ENCODE results near the gene IFT27. TPM values are rescaled to one million over a fixed set of nuclear protein-coding genes. Genes with fewer than 3 reads are reported as not detected.

IFT27 gene
- total and polyA plus RNA-seq, 12 donors: 19.6 to 63.6 (median 26.3) TPM

DNA sequence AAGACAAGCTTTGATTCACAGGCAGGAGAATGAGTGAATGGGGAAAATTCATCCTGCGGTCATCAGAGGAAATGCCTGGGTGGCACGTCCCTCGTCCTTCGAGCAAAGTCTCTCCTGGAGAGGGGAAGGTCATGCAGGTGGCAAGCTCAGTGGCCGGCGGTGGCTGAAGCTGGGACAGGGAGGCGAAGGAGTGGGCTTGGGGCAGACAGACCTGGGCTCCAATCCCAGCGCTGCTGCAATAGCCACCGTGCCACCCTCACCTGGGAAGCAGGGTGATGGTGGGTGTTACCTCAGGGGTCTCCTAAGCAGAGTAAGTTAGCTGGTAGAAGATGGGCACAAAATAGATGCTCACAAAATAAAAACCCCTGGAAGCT lies 49.9 kb downstream of the IFT27 start:
- ATAC-seq: no peak
- intact Hi-C loops (cut with DNase I): no loop called here
- Histone ChIP-seq H3K4me3 (no peak overlapping the region), H3K9me3 (no peaks in the 10 kb centered on the region), H3K27me3 (peaks cover 0 to 76% (median 56%) of the 10 kb centered on the region in 7 donors), H3K36me3 (no peaks in the 10 kb centered on the region), H3K27ac (no peak overlapping the region), H3K4me1 (no peaks in the 10 kb centered on the region)
- WGBS, 2 donors: 71 to 81% methylated on average over 9 of the region's 9 CpGs
- TF ChIP-seq, protein P1, sequence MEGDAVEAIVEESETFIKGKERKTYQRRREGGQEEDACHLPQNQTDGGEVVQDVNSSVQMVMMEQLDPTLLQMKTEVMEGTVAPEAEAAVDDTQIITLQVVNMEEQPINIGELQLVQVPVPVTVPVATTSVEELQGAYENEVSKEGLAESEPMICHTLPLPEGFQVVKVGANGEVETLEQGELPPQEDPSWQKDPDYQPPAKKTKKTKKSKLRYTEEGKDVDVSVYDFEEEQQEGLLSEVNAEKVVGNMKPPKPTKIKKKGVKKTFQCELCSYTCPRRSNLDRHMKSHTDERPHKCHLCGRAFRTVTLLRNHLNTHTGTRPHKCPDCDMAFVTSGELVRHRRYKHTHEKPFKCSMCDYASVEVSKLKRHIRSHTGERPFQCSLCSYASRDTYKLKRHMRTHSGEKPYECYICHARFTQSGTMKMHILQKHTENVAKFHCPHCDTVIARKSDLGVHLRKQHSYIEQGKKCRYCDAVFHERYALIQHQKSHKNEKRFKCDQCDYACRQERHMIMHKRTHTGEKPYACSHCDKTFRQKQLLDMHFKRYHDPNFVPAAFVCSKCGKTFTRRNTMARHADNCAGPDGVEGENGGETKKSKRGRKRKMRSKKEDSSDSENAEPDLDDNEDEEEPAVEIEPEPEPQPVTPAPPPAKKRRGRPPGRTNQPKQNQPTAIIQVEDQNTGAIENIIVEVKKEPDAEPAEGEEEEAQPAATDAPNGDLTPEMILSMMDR (IDR thresholded peaks at IDR 0.05): no peak
- DNase-seq: no peak

DNA sequence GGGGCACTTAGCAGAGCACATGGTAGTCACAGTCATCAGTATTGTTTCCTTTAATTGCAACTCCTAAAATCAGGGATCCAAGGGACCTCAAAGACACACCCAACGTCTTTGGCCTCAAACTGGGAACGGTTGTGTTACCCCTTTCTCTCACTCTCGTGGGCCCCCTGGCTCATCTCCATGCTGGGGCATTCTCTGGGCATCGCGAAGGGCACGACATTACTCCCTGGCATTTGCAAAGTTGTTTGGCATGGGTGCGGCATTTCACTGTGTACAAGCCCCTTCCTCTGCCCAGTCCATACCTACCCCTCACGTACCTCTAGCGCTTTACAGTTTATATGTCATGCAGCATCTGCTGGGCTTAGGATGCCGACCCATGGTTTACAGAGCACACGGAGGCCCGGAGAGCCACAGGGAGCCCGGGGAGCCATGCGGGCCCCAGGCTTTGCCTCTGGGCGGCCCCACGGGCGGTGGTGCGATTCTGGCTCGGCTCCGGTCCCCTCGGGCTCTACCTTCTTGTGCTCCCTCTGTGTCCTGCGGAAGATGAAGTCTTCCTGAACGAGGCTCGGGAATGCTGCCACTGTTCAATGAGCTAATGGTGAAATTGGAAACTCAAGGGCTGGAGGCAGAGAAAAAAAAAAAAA lies 50.4 kb downstream of the IFT27 start:
- intact Hi-C loops (cut with DNase I): no loop called here
- no peak for DNase-seq
- no peak for ATAC-seq
- 74 to 78% methylated on average over 24 of the region's 24 CpGs for WGBS, 2 donors
- H3K27ac ChIP-seq: no peak overlapping the region
- no peaks in the 10 kb centered on the region for H3K36me3 ChIP-seq
- no peaks in the 10 kb centered on the region for H3K4me1 ChIP-seq
- H3K27me3 ChIP-seq: peaks cover 0 to 80% (median 60%) of the 10 kb centered on the region in 7 donors
- TF ChIP-seq, protein P1 (IDR thresholded peaks at IDR 0.05): no peak
- no peak overlapping the region for H3K4me3 ChIP-seq
- H3K9me3 ChIP-seq: no peaks in the 10 kb centered on the region

DNA sequence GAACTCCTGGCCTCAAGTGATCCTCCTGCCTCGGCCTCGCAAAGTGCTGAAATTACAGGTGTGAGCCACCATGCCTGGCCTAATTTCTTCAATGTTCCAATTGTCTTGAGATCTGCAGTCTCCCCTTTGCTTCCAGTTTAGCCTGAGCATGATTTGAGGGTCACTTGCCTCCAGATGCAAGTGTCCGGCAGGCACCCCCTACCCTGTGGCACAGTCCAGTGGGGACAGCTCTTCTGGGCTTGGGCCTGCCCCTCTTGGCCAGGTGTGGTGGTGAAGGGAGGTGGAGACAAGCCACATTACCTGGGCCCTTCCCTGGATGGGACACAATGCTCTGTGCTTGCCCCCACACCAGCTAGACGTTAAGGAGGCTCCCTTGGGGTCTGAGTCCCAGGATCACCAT lies 51.1 kb downstream of the IFT27 start:
- no peak overlapping the region for H3K27ac ChIP-seq
- ATAC-seq (no peak), DNase-seq (no peak)
- no peaks in the 10 kb centered on the region for H3K36me3 ChIP-seq
- no peak overlapping the region for H3K4me3 ChIP-seq
- peaks cover 0 to 78% (median 60%) of the 10 kb centered on the region in 7 donors for H3K27me3 ChIP-seq
- H3K4me1 ChIP-seq: no peaks in the 10 kb centered on the region
- no peaks in the 10 kb centered on the region for H3K9me3 ChIP-seq
- WGBS, 2 donors: 82 to 83% methylated on average over 4 of the region's 4 CpGs
- TF ChIP-seq, protein P1 (IDR thresholded peaks at IDR 0.05): no peak
- intact Hi-C loops (cut with DNase I): no loop called here

DNA sequence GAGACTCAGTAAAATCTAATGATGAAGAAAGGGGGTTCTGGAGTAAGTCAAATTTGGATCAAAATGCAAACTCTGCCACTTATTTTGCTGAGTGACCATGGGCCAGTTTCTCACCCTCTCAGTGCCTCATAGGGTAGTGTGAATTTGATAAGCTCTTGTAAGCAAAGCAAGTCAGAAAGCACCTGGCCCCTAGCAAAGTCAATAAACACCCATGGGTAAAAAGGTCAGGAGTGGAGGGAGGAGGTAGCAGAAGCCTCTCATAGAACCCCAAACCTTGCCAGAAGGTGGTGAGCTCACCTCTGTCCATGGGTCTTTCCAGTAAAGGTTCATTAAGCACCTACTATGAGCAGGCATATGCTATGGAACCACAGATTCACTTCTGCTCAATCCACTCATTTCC lies 53.9 kb downstream of the IFT27 start:
- no peaks in the 10 kb centered on the region for H3K9me3 ChIP-seq
- H3K36me3 ChIP-seq: no peaks in the 10 kb centered on the region
- ATAC-seq: no peak
- DNase-seq: no peak
- no peak overlapping the region for H3K4me3 ChIP-seq
- H3K4me1 ChIP-seq: no peaks in the 10 kb centered on the region
- H3K27ac ChIP-seq: no peak overlapping the region
- TF ChIP-seq, protein P1 (IDR thresholded peaks at IDR 0.05): no peak
- H3K27me3 ChIP-seq: peaks cover 0 to 88% (median 74%) of the 10 kb centered on the region in 7 donors
- intact Hi-C loops (cut with DNase I): no loop called here

All from heart right ventricle (tissue), 16 donors.